GM18507 (cell line): ENCODE data around the gene GPC6.

Experiments
- DNase-seq: peaks from one replicate; pipeline ENCODE4 v3.0.0; 2011; ENCODE audit warnings: low read depth; ENCODE audit not compliant: insufficient read length; ENCODE audit errors: extremely low spot score
- FAIRE-seq: peaks from 2 replicates; lab custom pipeline; 2011; peaks lifted over from hg19 to GRCh38; lab: Jason Lieb, UNC

GPC6 gene

DNA sequence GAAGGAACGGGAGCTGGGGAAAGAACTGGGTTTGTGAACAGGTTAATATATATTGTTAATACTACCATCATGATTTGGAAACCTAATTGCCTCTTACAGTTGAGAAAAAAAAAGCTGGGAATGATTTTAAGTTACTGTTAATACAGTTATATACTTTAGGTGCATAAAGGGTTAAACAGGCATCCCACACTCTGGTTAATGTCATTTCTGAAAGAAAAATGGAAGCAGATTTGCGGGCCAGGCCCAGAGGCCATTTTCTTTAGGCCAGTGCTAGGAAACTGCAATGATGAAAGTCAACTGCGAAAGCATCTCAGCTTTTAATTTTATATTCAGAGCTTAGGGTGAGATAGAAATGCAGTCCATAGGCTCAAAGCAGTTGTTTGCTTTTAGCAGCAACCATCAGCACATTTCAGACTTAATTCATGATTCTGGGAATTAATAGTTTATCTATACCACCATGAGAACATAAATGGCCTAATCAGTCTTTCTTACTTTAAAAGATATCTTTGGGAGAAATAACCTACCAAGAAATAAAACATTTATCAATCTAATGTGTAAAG is 592.8 kb downstream of the GPC6 start:
- no peak for FAIRE-seq
- DNase-seq = no peak

- FAIRE-seq (no peak), DNase-seq (no peak)
Observed at GRCh38 chr13:93824286-93824685, 597.7 kb downstream of the GPC6 start.

DNA sequence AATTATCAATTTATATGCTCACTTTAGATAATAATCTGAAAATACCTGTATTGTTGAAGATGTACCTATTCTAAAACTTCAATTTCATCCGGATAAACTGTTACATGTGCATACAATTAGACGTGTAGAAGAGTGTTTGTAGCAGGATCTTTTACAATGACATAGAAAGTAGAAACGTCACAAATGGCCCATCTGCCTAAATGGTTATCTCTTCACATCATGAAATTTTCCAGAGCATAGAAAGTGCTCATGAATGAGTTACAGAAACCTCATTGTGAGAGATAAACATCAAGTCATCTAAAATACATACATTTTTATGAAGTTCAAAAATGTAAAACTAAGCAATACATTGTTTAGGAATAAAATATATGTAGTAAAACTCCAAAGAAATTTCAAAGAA is 607.4 kb downstream of the GPC6 start:
- DNase-seq (no peak), FAIRE-seq (no peak)

GRCh38 chr13:93843082-93843481 is 616.5 kb downstream of the GPC6 start:
- FAIRE-seq (no peak), DNase-seq (no peak)

DNA sequence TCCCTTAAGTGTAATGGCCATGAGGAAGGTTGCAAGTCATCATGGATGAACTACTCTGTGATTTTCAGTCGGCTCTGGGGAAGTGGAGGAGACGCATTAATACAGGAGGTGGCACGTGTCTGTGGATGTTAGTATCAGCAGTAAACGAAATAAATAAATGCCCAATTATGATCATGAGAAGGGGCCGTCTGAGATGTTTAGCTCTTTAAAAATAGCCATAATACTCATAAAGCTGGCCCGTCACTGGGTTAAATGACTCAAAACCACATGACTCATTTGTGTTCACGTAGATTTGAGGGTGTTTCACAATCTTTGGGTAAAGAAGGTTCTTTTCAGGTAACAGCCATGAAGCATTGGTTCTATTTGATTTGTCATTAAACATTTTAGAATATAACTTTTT is 620.6 kb downstream of the GPC6 start:
- FAIRE-seq = no peak
- no peak for DNase-seq

- DNase-seq = no peak
- no peak for FAIRE-seq
Observed at GRCh38 chr13:93848247-93848646, 621.6 kb downstream of the GPC6 start.

DNA sequence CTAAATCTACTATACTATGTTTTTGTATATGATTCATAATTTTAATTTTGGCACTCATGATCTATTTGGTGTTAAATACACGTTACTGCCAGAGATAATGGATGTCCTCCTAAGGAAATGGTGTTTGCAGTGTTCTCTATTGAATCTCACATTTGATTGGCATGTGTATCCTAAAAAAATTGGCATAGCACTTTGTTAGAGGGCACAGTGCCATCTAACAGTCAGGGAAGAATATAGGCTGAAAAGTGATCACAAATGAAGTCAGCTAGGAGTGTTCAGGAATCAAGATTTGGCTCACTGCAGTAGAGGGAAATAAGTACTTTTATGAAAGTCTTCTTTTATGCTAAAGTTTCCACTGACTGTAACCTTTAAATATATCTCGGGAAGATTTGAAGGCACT is 624.6 kb downstream of the GPC6 start:
- DNase-seq (no peak), FAIRE-seq (no peak)

DNA sequence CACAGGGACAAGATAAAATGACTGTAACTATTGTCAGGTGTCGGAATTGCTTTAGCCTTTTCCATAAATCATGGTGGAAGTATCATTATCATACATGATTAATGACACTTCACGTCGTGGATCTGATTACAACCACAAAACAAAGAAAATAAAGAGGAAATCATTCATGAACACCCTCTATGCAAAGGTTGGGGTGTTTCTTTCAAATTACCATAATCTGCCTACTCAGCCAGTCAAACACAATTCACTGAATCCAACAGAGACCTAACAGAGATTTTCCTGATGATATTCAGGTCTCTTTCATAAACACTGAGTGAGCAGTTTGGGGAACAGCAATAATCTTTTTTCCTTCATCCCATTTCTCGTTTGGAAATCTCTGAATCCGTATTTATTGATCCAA is 627.3 kb downstream of the GPC6 start:
- FAIRE-seq = no peak
- DNase-seq = no peak

DNA sequence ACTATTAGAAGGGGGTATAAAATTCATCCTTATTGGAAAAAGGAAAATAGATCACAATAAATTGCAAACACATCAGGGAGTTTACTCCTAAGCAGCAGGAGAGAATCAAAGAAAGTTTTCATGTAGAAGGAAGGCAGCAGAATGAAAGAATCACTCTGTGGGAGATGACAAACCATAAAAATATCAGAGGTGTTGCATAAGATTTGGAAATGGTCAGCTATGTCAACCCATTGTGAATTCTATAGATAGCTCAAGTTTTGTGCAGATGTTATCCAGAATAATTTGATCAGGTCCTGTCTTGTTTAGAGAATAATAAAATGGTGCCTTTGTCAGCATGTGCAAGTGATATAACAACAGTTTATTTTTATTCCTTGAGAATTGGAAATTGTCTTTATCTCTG is 630.5 kb downstream of the GPC6 start:
- FAIRE-seq (no peak), DNase-seq (no peak)

- FAIRE-seq (no peak), DNase-seq (no peak)
Observed at GRCh38 chr13:93859716-93860115, 633.1 kb downstream of the GPC6 start.

DNA sequence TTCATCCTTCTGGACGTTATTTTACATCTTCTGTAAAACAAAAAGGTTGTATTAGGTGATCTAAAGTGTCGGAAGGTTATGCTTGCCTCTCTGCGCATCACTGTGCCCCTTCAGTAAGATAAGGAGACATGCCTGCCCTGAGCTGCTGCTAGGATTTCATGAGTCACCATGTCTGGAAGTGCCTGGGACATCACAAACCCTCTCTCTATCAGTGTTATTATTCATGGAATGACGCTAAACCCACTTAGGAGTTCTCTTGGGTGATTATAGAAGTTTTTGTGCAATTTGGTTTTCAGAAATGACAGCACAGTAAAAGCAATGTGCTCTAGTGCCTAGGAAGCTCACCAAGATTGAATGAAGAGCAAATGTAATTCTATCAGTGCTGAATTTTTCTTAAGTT is 635.2 kb downstream of the GPC6 start:
- FAIRE-seq (no peak), DNase-seq (no peak)

DNA sequence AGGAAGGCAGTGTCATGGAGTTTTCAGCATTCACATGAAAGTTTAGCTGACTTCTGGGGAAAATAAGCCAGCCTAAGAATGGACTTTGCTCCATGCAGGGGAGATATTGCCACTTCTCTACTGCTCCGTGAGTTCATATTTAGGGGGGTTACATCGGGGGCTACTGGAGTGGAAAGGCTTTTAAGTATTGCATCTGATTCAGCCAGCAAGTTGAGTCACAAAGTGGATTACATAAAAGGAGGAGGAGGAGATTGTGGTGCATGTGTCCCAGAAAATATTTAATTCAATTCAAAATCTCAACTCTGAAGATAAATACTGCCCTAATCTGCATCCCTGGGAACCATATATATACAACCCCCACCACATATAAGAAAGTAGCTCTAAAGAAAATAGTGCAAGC is 635.7 kb downstream of the GPC6 start:
- DNase-seq = no peak
- no peak for FAIRE-seq

DNA sequence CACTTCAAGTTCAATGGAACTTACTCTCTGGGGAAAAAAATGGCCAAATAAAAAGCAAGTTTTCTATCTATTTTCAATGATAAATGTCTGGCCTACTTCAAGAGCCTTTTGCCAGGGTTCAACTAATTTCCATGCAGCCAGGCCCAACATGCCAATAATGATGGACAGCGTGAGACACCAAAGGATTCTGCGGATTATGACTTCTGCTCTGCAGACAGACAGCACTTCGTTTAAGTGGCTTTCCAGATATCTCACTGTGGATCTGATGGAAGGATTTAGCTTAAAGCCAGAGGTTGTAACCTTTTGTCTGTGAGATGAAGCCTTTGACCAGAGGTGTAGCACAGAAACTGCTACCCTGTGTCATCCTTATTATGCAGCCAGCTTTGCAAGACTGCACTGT is 638.6 kb downstream of the GPC6 start:
- DNase-seq (no peak), FAIRE-seq (no peak)

GRCh38 chr13:93867481-93867880 is 640.9 kb downstream of the GPC6 start:
- FAIRE-seq = no peak
- no peak for DNase-seq

GRCh38 chr13:93872376-93872775 is 645.8 kb downstream of the GPC6 start:
- FAIRE-seq (no peak), DNase-seq (no peak)

DNA sequence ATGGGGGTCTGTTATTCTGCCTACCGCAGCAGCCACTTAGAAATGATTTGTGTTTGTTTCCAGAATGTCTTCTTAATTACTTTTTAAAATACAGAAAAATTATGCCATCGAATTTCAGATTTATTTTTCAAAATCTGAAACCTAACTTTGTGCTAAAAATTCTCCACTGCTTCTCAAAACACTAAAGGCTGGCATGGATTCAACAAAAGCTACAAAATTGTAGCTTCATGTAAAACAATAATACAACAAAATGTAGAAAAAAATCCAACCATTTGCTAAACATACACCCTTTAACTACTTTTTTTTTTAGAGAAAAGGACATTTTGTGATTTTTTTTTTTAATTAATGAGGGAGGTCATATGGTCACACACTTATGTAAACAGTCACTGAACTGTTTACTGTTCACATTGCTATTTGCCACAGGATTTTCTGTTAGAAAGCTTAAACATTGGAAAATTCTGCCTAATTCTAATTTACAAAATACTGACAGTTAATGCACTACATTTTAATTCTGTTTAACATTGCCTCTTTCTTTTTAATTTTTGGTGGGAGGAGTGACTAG is 646.3 kb downstream of the GPC6 start:
- FAIRE-seq (no peak), DNase-seq (no peak)

DNA sequence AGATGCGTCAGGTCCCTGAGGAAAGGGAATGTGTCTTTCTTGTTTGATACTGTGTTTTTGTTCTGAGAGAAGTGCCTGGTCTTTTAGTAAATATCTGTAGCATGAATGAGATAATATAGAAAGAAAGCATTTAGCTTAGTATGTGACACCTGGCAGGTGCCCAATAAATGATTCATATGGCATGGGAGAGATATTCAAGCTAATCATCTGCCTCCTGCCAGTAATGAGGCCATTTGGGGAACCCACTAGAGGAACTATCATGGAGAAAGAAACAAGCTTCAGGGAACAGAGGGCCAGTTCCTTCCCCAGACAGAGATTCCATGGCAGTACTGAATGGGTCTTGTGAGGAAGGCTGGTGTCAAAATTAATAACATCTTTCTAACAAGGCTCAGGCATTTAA is 648.9 kb downstream of the GPC6 start:
- FAIRE-seq (no peak), DNase-seq (no peak)

- no peak for FAIRE-seq
- DNase-seq = no peak
Observed at GRCh38 chr13:93876236-93876635, 649.6 kb downstream of the GPC6 start.

DNA sequence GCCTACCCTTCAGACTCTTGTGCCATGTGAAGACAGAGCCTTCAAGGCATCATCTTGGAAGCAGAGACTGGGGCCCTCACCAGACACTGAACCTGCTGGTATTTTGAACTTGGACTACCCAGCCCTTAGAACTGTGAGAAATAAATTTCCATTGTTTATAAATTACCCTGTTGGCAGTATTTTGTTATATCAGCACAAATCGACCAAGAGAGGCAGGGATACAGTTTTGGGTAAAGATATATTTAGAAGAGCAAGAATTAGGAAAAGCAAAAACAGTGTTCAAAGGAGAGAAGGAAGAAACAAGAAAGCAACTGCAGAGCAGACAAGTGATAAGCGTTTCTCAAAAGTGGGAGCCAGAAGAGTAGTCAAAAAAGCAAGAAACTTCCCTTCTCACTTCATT is 652.1 kb downstream of the GPC6 start:
- no peak for FAIRE-seq
- DNase-seq = no peak

DNA sequence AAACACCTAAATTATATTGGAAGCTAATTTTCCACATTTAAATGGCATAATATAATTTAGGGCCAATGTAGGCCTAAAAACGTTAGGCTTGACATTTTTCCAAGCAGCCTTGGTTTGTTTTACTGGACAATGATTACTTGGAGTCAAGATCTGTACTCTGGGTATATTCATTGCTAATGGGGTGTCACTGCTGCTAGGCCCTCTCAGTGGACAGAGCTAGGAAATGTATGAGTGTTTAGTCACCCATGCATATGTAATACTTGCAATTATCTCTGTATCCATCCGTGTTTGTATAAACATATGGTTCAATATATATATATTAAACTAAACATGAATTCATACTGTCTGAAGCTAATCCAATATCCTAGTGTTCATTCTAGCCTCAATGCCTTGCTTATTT is 654.8 kb downstream of the GPC6 start:
- DNase-seq (no peak), FAIRE-seq (no peak)

- FAIRE-seq (no peak), DNase-seq (no peak)
Observed at GRCh38 chr13:93882086-93882651, 655.6 kb downstream of the GPC6 start.
